GM18507 (cell line): ENCODE data around the gene AGBL1.

Source experiments
- DNase-seq: peaks from one replicate; pipeline ENCODE4 v3.0.0; 2011; ENCODE audit warnings: low read depth; ENCODE audit not compliant: insufficient read length; ENCODE audit errors: extremely low spot score
- FAIRE-seq: peaks from 2 replicates; lab custom pipeline; 2011; peaks lifted over from hg19 to GRCh38; lab: Jason Lieb, UNC

Gene AGBL1

DNA sequence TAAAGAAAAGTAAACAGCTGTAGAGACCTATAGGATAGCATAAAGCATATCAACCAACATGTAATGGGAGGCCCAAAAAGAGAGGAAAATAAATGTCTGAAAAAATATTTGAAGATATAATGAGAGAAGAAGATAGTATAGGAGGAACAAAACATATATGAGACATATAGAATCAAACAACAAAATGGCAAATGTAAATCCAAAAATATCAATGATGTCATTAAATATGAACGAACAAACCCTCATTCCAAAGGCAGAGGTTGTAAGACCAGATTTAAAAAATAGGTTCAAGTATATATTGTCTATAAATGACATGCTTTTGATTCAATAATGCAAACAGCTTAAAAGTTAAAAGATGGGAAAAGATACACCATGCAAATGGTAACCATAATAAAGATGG lies 470.4 kb downstream of the AGBL1 start:
- no peak for FAIRE-seq
- DNase-seq, result no peak

DNA sequence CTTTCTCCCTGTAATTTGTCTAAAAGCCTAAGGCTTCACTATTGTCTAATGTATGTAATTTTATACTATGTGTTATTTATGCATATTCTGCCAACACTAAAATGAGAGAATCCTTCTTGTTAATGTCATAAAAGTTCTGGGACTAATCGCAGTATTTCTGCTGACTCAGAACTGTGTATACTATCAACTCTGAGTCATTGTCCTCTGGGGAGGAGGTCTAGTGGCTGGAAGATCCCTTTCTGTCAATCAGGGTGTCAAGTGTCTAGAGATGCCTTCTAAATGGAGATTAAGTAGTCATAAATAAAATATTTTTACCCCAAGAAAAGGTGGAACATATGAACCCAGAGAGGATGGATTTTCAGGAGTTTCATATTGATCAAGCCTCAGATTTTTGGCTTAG lies 473.4 kb downstream of the AGBL1 start:
- no peak for FAIRE-seq
- DNase-seq, result no peak

DNA sequence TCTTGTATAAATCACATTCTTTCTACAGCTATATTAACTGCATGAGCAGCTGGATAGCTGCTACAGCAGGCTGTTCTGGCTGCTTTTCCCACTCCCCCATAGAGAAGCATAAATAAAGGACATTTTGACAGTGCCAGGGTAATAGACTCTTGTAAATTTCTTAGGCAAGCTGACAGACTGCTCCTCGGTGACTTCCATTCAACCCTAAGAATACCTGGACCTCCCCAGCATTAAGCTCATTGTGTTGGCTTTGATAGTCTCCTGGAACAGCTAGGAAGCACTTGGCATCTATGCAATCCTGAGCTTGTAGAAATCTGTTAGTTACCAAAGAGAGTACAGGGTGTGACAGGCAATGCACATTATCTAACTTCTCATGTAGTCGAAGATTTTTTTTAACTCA lies 475.4 kb downstream of the AGBL1 start:
- DNase-seq (no peak), FAIRE-seq (no peak)

DNA sequence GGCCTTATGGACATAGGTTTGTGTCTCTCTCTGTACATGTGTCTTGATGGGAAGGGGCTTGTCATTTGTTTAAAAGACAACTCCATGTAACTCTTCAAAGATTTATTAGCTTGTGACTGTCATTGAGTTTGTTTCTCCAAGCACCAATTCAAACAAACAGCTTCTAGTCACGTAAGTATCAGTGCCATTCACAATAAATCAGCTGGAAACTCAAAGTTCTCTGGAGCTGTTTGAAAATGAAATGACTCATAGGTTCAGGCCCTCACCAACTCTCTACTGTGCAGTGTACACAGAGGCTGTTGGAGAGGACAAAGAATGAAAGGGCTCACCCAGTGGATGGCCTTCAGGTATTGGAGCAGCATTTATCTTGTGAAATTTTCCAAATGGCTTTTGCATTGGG lies 476.3 kb downstream of the AGBL1 start:
- DNase-seq, result no peak

DNA sequence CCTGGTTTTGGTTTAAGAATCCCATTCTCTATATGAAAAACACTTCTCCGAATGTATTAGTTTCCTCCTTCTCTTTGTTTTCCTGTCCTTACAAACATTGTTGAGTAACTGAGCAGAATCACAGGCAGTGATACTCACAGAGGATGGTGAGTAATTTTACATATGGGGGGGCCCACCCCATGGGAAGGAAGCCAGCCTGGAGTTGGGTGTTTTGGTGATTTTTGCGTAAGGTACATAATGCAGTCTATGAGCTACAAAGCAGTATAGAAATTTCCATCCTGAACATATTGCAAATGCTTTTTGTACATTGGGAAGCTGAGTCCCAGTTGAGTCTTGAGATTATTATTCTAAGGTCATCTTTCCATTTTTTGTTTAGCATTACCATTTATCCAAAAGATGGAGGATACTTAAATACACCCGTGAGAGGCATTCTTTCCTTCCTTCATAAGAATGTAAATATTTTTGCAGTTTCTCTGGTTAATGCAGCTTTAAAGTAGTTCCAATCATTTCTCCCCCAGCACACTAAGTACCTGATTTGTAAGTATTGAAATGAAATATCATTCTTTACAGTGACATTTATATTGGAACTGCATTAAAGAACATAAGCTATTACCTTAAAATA lies 476.8 kb downstream of the AGBL1 start:
- DNase-seq (no peak), FAIRE-seq (no peak)

More for the DNA sequence above, 476.3 kb downstream of the AGBL1 start:
- FAIRE-seq, result no peak

DNA sequence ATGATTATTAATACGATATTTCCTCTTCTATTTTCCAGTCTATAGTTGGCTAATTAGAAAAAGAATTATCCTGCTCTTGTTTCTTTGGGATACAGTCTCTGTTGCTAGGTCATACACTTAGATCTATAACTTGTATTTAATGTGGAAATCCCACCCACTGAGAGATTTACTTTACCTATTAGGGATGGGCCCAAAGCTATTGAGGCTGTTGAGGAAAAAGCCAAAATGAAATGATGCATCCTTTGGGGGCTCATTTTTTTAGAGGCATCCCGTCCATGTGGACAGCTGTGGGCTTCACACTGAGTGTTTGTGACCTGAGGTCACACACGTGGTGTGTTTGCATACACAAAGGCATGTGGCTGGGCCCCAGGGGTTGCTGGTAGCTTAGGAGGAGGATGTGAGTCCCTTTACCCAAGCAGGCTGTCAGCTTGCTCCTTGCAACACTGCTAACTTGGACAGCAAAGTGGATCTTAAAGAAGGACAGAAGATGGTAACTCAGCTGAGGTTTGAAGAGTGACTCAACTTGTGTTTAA lies 477.4 kb downstream of the AGBL1 start:
- FAIRE-seq (no peak), DNase-seq (no peak)

DNA sequence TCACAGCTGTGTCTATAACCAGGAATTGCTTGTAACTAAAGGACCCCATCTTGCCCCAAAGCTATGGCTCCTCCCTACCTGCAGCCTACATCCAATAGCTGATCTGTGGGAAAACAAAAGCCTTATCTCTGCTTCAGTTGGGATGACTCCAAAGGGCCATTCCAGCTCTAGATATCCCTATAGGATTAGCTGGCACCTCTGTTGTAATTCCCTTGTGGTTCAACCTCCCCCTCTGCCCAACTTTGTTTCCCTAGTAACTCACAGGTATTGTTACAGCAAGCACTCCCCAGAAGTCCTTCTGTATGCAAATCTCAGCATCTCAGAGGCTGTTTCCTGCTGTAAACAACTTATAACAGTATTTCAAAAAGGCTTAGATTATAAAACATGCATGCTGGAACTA lies 478.6 kb downstream of the AGBL1 start:
- no peak for FAIRE-seq
- DNase-seq, result no peak

DNA sequence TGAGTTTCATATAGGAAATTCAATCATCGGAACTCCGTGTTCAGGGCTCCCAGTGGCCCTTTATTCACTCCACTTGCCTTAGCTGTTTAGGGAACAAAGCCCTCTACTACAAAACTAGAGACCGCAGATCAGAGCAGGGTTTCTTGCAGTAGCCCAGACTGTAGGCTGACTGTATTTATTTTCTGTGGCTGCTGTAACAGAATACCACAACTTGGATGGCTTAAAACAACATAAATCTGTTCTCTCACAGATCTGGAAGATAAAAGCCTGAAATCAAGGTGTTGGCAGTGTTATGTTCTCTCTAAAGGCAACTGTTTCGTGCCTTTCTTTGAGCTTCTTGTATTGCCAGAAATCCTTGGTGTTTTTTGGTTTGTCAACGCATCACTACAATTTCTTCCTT lies 479.0 kb downstream of the AGBL1 start:
- no peak for DNase-seq
- no peak for FAIRE-seq

DNA sequence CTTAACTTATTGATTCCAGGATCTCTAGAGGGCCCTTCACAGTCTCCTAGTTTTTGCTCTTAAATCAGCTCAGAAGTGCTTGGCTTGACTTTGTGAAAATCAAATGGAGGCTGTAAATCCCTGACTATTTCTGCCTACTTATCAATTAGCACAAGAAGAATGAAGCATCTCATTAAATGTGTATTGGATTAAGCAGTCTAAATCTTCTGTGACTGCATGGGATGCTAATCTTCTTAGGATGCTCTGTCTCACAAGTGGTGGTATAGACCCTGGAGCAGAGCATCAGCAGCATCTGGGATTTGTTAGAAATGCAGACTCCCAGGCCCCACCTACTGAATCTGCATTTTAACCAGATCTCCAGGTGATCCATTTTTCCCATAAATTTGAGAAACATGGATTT lies 488.7 kb downstream of the AGBL1 start:
- DNase-seq, result no peak

DNA sequence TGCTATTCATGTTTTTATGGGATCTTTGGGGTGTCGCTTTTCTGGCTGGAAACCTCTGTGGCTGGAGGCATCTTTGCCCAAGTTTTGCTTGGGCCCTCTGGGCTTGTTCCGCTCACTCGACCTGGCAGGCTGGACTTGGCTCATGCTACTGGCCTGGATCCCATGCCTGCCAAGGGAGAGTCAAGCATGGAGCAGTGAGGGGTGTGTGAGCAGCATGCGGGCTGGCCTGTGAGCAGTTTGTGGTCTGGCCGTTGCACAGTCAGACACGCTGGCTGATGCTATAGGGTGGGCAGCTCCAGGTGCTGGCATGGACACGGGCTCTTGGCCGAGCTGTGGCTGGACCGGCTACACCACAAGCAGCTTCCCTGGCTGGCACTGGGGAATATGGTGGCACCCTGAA lies 491.1 kb downstream of the AGBL1 start:
- FAIRE-seq (no peak), DNase-seq (no peak)

More for the DNA sequence above, 488.7 kb downstream of the AGBL1 start:
- no peak for FAIRE-seq

DNA sequence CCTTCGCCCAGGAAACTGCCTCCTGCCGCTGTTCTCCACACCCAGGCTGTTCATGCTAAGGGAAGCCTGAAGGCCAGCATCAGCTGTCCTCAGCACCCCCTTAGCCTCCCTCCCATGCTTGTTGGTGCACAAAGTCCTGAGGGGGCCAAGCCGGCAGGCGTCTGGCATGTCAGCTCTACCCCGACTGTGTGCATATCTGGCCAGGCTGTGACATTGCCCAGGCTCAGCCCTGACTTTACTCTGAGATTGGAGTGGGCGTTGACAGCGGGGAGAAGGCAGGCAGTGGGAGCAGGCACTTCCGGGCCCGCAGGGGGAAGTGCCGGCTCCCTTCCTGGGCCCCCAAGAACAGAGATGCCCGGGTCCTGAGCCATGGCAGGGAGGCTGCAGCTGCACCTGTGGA lies 492.2 kb downstream of the AGBL1 start:
- DNase-seq (no peak), FAIRE-seq (no peak)

DNA sequence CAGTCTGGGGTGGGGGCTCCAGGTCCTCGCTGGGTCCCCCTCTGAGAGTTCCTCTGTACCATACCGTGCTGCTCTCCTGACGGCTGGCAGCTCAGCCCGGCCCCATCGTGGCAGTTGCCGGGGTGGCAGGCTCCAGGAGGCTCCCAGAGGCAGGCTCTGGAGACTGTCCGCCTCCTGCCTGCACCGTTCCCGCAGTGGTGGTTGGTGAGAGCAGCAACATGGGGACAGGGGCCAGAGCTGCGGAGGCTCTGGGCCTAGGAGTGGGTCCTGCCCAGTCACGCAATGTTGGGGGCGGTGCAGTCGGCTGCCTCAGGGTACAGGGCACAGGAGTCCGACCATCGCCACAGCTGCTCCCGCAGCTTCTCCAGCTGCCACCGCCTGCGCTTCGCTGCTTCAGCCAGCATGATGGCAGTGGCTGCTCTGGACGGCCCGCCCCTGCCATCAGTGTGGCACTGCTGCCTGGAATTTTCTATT lies 492.7 kb downstream of the AGBL1 start:
- no peak for FAIRE-seq
- DNase-seq, result no peak

DNA sequence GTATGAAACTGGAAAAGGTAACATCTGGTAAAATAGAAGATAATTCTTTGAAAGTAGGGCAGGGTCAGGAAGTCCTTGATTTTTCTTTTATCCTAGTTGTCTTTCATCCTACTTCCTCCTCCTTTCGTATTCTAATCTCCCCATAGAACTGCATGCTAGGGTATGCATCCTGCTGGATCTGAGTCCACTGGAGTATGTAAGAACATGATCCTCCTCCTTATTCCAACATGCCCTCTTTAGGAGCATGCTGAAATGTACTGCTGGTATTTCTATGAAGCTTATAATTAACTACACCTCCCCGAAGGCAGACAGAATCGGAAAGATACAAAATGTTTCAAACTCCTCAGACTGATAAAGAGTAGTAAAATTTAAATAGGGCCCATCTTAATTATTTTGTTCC lies 493.8 kb downstream of the AGBL1 start:
- no peak for DNase-seq
- FAIRE-seq, result no peak

DNA sequence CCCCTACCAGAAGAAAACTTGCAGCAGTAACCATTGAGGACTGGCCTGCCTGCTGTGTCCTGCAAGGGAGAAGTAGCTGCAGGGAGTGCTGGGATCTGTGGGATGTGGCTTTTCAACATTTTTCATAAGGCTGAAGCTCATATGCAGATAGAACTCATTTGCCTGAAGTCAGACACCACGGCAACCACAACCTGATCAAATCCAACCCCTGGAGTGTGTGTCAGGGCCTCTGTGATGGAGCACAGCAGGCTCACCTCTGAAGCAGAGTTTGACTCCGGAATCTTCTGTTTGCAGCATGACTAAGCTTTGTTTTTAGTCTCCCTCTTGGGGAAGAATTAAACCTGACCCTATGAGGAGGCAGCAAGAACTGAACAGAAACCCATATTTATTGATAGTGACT lies 508.7 kb downstream of the AGBL1 start:
- FAIRE-seq (no peak), DNase-seq (no peak)

DNA sequence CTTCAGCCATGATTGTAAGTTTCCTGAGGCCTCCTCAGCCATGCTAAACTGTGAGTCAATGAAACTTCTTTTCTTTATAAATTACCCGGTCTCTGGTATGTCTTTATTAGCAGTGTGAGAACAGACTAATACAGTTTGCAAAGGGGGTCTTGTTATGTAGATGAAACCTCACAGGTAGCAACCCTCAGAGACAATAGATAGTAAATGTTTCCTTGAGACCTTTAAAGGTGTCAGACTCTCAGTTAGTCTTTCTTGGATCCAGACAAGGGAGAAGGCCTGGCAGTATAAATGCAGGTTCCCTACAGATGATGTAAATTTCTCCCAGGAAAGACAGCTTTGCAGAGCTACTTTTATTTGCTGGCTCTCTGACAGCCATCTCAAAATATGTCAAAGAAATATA lies 510.8 kb downstream of the AGBL1 start:
- FAIRE-seq, result no peak
- DNase-seq, result no peak

DNA sequence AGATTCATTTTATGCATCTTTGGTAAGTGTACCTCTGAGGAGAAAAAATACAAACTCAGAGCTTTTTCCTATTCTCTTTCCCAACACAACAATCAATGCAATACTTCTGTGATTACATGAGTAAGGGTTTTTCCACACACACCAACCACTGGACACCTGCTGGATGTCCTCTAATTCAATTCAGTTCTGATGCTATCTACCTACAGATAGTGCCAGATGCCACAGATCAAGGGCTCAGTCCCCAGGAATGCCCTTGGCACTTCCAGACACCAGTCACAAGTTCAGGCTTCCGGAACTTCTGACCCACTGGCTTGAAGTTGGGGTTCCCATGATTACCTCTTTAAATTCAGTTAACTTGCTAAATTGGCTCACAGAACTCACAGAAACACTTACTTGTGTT lies 511.5 kb downstream of the AGBL1 start:
- FAIRE-seq (no peak), DNase-seq (no peak)

DNA sequence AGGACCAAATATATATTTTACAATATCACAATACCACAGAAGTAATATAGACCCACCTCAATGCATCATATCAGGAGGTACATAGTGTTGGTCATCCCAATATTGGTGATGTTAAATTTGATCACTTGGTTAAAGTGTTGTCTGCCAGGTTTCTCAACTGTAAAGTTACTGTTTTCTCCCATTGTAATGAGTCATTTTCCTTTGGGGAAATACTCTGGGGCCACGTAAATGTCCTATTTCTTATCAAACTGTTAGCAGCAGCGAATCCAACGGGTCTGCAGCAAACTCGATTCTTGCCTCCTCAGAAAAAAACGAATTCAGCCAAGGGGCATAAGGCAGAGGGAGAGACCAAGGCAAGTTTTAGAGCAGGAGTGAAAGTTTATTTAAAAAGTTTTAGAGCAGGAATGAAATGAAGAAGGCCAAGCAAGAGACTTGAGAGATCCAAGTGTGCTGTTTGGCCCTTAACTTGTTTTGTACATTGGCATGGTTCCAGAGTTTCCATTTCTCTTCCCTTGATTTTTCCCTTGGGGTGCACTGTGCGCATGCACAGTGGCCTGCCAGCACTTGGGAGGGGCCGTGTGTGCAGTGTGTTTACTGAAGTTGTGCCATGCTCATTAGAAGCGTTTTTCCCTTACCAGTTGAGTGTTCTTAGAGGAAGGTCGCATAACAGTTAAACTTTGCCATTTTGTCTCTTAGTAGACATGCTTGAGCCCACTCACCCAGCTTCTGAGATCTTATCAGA lies 512.5 kb downstream of the AGBL1 start:
- FAIRE-seq (no peak), DNase-seq (no peak)

DNA sequence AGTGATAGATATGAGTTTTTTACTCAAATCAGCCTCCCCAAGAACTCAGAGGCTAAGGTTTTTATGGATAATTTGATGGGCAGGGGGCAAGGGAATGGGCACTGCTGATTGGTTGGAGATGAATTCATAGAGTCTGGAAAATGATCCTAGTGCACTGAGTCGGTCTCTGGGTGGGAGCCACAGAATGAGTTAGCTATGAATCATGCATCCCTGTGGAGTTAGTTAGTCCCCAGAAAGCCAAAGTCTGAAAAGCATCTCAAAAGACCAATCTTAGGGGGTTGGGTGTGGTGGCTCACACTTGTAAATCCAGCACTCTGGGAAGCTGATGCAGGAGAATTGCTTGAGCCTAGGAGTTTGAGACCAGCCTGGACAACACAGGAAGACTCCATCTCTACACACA lies 516.1 kb downstream of the AGBL1 start:
- FAIRE-seq, result no peak
- no peak for DNase-seq

DNA sequence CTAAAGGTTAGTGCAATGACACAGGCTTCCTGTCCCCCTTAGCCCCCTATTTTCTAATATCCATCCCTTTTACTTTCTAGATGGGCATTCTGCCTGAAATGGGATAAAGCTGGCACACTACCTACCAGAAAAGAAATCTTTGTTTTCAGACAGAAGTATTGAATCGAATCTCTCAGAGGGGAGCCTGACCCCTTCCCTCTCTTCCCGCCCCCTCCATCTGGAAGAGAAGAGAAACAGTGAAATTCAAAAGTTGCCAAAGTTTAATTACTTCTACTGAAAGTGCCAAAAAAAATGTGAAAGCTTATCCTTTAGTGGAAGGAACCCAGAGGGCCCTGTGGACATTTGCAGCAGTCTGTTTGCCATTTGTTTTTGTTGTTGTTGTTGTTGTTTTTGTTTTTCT lies 523.8 kb downstream of the AGBL1 start:
- no peak for DNase-seq
- no peak for FAIRE-seq

DNA sequence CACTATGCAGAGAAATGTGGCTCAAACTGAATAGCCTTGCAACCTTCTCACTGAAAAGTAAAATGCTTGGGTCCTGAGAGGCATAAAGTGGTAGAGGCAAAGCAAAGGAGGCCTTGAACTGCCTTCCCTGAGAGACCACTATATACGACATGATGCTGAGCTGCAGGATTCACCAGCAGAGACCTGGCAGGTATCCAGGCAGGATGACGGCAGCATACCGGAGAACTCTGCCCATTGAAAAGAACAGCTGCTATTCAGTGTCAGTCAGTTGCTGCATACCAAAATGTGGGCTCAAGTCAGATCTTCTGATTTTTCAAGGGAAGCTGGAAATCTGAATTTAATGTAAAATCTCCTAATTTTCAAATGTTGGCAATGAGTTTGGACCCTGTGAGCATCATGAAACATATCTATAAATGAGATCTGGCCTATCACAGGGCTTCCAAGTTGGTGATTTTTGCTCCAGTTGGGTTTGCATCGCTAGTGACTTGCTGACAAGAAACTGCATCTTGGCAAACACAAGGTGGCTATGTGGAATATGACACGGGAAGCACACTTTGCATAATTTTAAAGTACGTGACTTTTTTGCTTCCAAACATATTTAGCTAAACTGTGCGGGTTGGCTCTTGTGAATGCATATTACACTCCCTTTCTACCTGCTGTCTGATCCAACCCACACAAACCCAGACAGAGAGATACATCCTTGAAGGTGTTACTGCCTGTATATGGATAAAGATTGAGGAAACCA lies 529.0 kb downstream of the AGBL1 start:
- DNase-seq (no peak), FAIRE-seq (no peak)
